ENCODE results near the gene ZNF419.

DNA sequence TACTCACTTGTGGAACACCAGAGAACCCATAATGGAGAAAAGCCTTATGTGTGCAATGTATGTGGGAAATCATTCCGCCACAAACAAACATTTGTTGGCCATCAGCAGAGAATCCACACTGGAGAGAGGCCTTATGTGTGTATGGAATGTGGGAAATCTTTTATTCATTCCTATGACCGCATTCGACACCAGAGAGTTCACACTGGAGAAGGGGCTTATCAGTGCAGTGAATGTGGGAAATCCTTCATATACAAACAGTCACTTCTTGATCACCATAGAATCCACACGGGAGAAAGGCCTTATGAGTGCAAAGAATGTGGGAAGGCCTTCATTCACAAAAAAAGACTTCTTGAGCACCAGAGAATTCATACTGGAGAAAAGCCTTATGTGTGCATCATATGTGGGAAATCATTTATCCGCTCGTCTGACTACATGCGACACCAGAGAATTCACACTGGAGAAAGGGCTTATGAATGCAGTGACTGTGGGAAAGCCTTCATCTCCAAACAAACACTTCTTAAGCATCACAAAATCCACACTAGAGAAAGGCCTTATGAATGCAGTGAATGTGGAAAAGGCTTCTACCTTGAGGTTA, 50.5 kb downstream of the ZNF419 start:
- TF ChIP-seq, protein P1, sequence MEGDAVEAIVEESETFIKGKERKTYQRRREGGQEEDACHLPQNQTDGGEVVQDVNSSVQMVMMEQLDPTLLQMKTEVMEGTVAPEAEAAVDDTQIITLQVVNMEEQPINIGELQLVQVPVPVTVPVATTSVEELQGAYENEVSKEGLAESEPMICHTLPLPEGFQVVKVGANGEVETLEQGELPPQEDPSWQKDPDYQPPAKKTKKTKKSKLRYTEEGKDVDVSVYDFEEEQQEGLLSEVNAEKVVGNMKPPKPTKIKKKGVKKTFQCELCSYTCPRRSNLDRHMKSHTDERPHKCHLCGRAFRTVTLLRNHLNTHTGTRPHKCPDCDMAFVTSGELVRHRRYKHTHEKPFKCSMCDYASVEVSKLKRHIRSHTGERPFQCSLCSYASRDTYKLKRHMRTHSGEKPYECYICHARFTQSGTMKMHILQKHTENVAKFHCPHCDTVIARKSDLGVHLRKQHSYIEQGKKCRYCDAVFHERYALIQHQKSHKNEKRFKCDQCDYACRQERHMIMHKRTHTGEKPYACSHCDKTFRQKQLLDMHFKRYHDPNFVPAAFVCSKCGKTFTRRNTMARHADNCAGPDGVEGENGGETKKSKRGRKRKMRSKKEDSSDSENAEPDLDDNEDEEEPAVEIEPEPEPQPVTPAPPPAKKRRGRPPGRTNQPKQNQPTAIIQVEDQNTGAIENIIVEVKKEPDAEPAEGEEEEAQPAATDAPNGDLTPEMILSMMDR (conservative IDR thresholded peaks at IDR 0.05; ENCODE audit: low read length): no peak
- TF ChIP-seq EZH2phosphoT487 (IDR thresholded peaks at IDR 0.05; ENCODE audit: borderline replicate concordance): no peak
